CD4-positive, alpha-beta T cell (primary cell): ENCODE measurements around the gene B4GALT6. TPM values are rescaled to one million over a fixed set of nuclear protein-coding genes. Genes with fewer than 3 reads are reported as not detected.

Experiments
- ATAC-seq: fragments of 200-7000 bp; cut with Tn5 transposase; one replicate; pipeline ENCODE4 v1.10.0; 2022; ENCODE audit warnings: mild to moderate bottlenecking; ENCODE audit not compliant: poor library complexity
- CTCF ChIA-PET: fragments of 350-600 bp; sonication (Branson Sonifier 250); formaldehyde crosslinking; loops from one replicate; lab custom pipeline; 2021; ENCODE audit warnings: antibody characterized with exemption, inconsistent platforms; lab: Charles Lee
- POLR2A ChIA-PET: fragments of 350-600 bp; sonication (Branson Sonifier 250); formaldehyde crosslinking; loops from one replicate; lab custom pipeline; 2021; ENCODE audit warnings: antibody characterized with exemption, inconsistent platforms; lab: Charles Lee
- DNase-seq, 14 experiments: peaks; one replicate each; pipeline ENCODE4 v3.0.0-alpha.2; 2013 to 2020; ENCODE audit warnings: mixed read lengths in 2 of 14
- H3K27ac ChIP-seq, 2 donors: one replicate each; pipeline versions ENCODE4 v1.5.1 to v1.7.0; 2013; ENCODE audit warnings: low read length in 2 of 2, low read depth in 1 of 2, mild to moderate bottlenecking in 1 of 2
- H3K27me3 ChIP-seq, 2 experiments: 1 replicate in 1 of 2; 2 replicates in 1 of 2; pipeline versions ENCODE4 v1.6.1 to v1.7.0; 2013; ENCODE audit warnings: low read length in 2 of 2, control low read depth in 1 of 2, mild to moderate bottlenecking in 1 of 2, moderate library complexity in 1 of 2; ENCODE audit not compliant: insufficient read depth in 2 of 2, control insufficient read depth in 1 of 2
- H3K36me3 ChIP-seq: one replicate; pipeline ENCODE4 v1.6.1; 2013; ENCODE audit warnings: low read length, control low read depth; ENCODE audit not compliant: insufficient read depth
- H3K4me1 ChIP-seq: one replicate; pipeline ENCODE4 v1.6.1; 2013; ENCODE audit warnings: low read length, control low read depth; ENCODE audit not compliant: insufficient read depth
- H3K4me3 ChIP-seq: one replicate; pipeline ENCODE4 v1.5.1; 2013; ENCODE audit warnings: mild to moderate bottlenecking, low read length, moderate library complexity
- H3K9me3 ChIP-seq, 2 experiments: 1 replicate in 1 of 2; 2 replicates in 1 of 2; pipeline versions ENCODE4 v1.6.1 to v1.7.0; 2013; ENCODE audit warnings: low read length in 2 of 2, mild to moderate bottlenecking in 2 of 2, control low read depth in 1 of 2, moderate library complexity in 1 of 2; ENCODE audit not compliant: control insufficient read depth in 1 of 2, insufficient read depth in 1 of 2
- H3K27ac Mint-ChIP-seq: one replicate; pipeline ENCODE4 v1.8.0; 2020; ENCODE audit warnings: mixed read lengths
- H3K27me3 Mint-ChIP-seq: one replicate; pipeline ENCODE4 v1.8.0; 2021; ENCODE audit warnings: mixed read lengths
- H3K36me3 Mint-ChIP-seq: one replicate; pipeline ENCODE4 v1.8.0; 2021; ENCODE audit warnings: low read depth, mixed read lengths
- H3K4me1 Mint-ChIP-seq: one replicate; pipeline ENCODE4 v1.8.0; 2021; ENCODE audit warnings: low read depth, mixed read lengths
- H3K4me3 Mint-ChIP-seq: one replicate; pipeline ENCODE4 v1.8.0; 2020; ENCODE audit warnings: mild to moderate bottlenecking, mixed read lengths
- H3K9me3 Mint-ChIP-seq: one replicate; pipeline ENCODE4 v1.8.0; 2020; ENCODE audit warnings: mixed read lengths
- intact Hi-C, 2 experiments: fragments of 100-400 bp; cut with DNase I in 1 of 2; cut with micrococcal nuclease in 1 of 2; formaldehyde crosslinking; loops; one replicate each; pipeline versions ENCODE4 v1.15.1 to v1.9.0; 2023 to 2025; cut with DNase I, micrococcal nuclease
- total RNA-seq, 174 experiments: library from RNA in 2 of 174; stranded (reverse) in 2 of 174; gene quantifications; one replicate each; pipeline ENCODE4 v1.2.3 and lab custom pipeline; 2021 to 2026
- TF ChIP-seq, protein P1 (sequence below): fragments of 200-600 bp; IDR thresholded peaks from one replicate; pipeline ENCODE4 v1.8.0; 2022; ENCODE audit warnings: antibody characterized with exemption, mild to moderate bottlenecking

Gene B4GALT6
- total RNA-seq, 2 experiments from 2014 or later: 0.75 TPM; not detected in 1

DNA sequence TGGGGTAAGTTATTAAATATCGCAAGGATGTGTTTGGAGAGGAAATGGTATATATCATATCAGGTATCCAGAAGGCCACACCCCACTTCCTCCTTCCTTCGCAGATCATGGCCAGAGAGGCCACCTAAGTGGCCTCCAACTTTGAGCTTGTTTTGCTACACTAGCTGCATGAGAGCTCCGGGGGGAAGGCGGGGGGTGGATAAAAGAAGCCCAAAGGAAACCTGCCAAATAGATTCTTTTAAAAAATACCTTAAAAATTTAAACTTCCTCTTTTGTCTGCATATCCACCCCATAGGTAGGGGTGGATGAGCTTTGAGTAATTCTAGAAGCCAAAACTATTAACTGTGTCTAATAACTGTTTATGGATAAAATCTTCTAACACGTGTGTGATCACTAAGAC, 98.4 kb downstream of the B4GALT6 start:
- no peaks in the 10 kb centered on the region for H3K9me3 Mint-ChIP-seq
- H3K27ac Mint-ChIP-seq: no peak overlapping the region
- H3K4me3 ChIP-seq: no peak overlapping the region
- H3K4me1 Mint-ChIP-seq: no peaks in the 10 kb centered on the region
- H3K27me3 ChIP-seq: no peaks in the 10 kb centered on the region
- H3K36me3 ChIP-seq: no peaks in the 10 kb centered on the region
- H3K36me3 Mint-ChIP-seq: no peaks in the 10 kb centered on the region
- no peaks in the 10 kb centered on the region for H3K4me1 ChIP-seq
- ATAC-seq: no peak
- TF ChIP-seq, protein P1, sequence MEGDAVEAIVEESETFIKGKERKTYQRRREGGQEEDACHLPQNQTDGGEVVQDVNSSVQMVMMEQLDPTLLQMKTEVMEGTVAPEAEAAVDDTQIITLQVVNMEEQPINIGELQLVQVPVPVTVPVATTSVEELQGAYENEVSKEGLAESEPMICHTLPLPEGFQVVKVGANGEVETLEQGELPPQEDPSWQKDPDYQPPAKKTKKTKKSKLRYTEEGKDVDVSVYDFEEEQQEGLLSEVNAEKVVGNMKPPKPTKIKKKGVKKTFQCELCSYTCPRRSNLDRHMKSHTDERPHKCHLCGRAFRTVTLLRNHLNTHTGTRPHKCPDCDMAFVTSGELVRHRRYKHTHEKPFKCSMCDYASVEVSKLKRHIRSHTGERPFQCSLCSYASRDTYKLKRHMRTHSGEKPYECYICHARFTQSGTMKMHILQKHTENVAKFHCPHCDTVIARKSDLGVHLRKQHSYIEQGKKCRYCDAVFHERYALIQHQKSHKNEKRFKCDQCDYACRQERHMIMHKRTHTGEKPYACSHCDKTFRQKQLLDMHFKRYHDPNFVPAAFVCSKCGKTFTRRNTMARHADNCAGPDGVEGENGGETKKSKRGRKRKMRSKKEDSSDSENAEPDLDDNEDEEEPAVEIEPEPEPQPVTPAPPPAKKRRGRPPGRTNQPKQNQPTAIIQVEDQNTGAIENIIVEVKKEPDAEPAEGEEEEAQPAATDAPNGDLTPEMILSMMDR: no peak
- no peak overlapping the region for H3K27ac ChIP-seq
- H3K9me3 ChIP-seq: no peaks in the 10 kb centered on the region
- H3K4me3 Mint-ChIP-seq: no peak overlapping the region
- no peak for DNase-seq
- POLR2A ChIA-PET: no interaction called here
- CTCF ChIA-PET: no interaction called here
- intact Hi-C loops: no loop called here
- no peaks in the 10 kb centered on the region for H3K27me3 Mint-ChIP-seq

DNA sequence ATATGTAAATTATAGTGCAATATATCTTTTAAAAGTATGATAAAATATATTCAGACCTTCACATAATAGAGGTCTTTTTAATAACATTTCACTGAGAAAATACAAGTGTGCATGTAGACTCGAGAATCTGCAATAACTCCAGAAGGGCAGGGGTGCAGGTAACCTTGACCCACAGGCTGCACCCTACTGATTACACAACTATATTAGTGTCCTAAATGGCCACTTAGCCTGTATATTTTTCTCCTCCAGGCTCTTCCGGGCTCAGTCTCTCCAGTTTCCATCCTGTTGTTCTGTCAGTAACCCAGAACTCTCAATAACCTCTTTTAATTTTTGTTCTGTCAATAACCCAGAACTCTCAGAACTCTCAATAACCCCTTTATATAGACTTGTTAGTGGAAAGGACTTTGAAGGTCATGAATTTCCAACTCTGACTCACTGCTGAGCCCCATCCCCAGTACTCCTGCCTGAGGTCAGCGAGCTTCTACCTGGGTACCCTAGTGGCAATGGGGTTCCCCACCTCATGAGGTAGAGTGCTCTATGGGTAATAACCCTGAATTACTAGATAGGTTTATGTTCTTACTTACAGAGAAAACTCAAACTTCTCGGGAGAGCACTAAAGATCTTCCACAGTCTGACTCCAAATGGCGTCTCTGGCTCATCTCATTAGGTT, 101.1 kb downstream of the B4GALT6 start:
- Histone ChIP-seq H3K4me1 (no peaks in the 10 kb centered on the region), H3K27me3 (no peaks in the 10 kb centered on the region), H3K9me3 (no peaks in the 10 kb centered on the region), H3K27ac (no peak overlapping the region), H3K36me3 (no peaks in the 10 kb centered on the region), H3K4me3 (no peak overlapping the region)
- CTCF ChIA-PET: no interaction called here
- intact Hi-C loops: no loop called here
- DNase-seq (no peak), ATAC-seq (no peak)
- H3K27ac Mint-ChIP-seq: no peak overlapping the region
- POLR2A ChIA-PET: no interaction called here
- no peaks in the 10 kb centered on the region for H3K36me3 Mint-ChIP-seq
- TF ChIP-seq, protein P1: no peak
- H3K9me3 Mint-ChIP-seq: no peaks in the 10 kb centered on the region
- H3K27me3 Mint-ChIP-seq: no peaks in the 10 kb centered on the region
- no peak overlapping the region for H3K4me3 Mint-ChIP-seq
- no peaks in the 10 kb centered on the region for H3K4me1 Mint-ChIP-seq

DNA sequence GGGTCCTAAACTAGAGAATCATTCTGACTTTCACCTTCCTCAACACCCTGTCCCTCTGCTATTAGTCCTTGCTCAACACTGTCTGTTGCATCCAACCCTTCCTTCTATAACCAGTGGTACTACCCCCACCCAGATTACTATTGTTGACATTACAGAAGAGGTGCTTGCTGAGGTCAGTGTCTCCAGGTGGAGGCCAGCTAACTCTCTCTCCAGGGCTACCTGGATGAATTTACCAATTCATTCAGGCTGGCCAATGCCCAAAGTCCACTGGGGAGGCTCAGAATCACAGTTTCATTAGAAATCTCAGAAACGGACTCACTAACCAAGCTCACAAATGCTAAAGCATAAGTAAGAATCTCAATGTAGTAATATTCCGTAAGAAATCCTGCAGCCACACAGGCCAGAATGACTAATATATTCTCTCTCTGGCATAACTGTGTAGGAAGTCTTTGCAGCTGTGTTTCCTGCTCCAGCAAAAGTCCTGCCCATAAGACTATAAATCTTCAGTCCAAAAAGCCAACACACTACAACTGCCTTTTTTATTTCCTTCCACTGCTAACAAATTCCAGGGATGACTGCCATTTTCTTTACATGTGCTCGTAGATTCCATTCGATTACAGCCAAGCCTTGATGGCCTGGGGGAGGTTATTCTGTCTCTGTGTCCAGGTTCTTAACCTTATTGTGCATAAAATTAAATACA, 102.7 kb downstream of the B4GALT6 start:
- no peak overlapping the region for H3K27ac ChIP-seq
- intact Hi-C loops: no loop called here
- ChIA-PET CTCF (no interaction called here), POLR2A (no interaction called here)
- H3K36me3 ChIP-seq: no peaks in the 10 kb centered on the region
- no peak overlapping the region for H3K4me3 ChIP-seq
- Mint-ChIP-seq H3K27ac (no peak overlapping the region), H3K36me3 (no peaks in the 10 kb centered on the region), H3K9me3 (no peaks in the 10 kb centered on the region), H3K4me3 (no peak overlapping the region), H3K4me1 (no peaks in the 10 kb centered on the region), H3K27me3 (no peaks in the 10 kb centered on the region)
- ATAC-seq (no peak), DNase-seq (no peak)
- no peaks in the 10 kb centered on the region for H3K27me3 ChIP-seq
- no peaks in the 10 kb centered on the region for H3K9me3 ChIP-seq
- TF ChIP-seq, protein P1: no peak
- H3K4me1 ChIP-seq: no peaks in the 10 kb centered on the region
